ENCODE measurements around the gene TMEM131L.

DNA sequence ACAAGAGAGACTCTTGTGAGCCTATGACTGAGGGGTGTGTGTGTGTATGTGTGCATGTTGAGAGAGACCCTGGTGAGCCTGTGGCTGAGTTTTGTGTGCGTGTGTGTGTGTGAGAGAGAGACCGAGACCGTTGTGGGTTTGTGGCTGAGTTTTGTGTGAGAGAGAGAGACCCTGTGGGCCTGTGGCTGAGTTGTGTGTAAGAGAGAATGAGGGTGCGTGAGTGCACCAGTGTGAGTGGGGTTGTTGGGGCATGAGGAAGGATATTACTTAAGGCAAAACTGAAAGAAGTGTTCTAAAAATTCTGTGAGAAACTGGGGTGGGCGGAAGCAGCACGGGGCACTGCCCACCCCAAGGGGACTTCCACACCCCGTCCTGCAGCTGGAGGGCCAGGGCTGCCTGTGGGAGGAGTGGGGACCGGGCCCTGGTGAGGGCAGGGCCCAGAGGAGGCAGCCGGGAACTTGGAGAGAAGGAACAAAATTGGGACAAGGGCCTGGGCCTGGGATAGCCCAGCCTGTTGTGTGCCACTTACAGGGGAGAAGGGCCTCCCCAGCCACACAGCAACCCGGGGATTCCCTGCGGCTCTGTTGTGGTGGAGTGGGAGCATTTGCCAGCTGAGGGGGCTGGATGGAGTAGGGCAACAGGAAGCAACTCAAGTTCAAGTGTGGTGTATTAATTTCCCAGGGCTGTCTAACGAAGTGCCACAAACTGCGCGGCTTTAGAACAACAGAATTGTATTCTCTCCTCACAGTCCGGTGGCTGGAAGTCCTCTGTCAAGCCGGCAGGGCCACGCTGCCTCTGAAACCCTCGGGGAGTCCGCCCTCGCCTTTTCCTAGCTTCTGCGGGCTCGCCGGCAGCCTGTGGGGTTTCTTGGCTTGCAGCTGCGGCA lies 22.1 kb downstream of the TMEM131L start:
- TF ChIP-seq POLR2A (IDR thresholded peaks at IDR 0.05) = no peak
- TF ChIP-seq, protein P1, sequence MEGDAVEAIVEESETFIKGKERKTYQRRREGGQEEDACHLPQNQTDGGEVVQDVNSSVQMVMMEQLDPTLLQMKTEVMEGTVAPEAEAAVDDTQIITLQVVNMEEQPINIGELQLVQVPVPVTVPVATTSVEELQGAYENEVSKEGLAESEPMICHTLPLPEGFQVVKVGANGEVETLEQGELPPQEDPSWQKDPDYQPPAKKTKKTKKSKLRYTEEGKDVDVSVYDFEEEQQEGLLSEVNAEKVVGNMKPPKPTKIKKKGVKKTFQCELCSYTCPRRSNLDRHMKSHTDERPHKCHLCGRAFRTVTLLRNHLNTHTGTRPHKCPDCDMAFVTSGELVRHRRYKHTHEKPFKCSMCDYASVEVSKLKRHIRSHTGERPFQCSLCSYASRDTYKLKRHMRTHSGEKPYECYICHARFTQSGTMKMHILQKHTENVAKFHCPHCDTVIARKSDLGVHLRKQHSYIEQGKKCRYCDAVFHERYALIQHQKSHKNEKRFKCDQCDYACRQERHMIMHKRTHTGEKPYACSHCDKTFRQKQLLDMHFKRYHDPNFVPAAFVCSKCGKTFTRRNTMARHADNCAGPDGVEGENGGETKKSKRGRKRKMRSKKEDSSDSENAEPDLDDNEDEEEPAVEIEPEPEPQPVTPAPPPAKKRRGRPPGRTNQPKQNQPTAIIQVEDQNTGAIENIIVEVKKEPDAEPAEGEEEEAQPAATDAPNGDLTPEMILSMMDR (IDR thresholded peaks at IDR 0.05) = no peak

Data from adrenal gland (tissue), 5 donors.